ENCODE results near the gene AKAP12.

Gene AKAP12

GRCh38 chr6:151289399-151290007 is 49.7 kb downstream of the AKAP12 start:
- no peak overlapping the region for H3K4me3 ChIP-seq (ENCODE audit: low read length)
- no peak for TF ChIP-seq CTCF (conservative IDR thresholded peaks at IDR 0.05; ENCODE audit: low read depth, low read length)
- DNase-seq (ENCODE audit: low read depth) = no peak

GRCh38 chr6:151290877-151291721 is 51.3 kb downstream of the AKAP12 start:
- no peak for TF ChIP-seq CTCF (conservative IDR thresholded peaks at IDR 0.05; ENCODE audit: low read depth, low read length)
- no peak overlapping the region for H3K4me3 ChIP-seq (ENCODE audit: low read length)
- DNase-seq (ENCODE audit: low read depth) = peak; percentile 85

DNA sequence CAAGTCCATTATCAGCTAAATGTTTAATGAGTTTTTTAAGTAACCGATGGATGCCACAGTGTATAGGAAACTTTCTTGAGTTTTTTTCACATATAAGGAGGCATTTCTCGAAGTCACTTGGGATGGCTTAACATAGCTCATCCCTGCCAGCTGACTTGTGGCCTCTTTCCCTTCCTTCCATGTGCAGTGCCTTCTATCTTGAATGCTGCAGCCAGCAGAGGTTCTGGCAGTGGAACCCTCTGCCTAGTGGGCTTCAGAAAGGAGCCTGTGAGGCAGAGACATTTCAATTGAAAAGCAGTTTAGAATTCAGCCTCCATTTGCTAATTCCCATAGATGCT is 51.9 kb downstream of the AKAP12 start:
- TF ChIP-seq CTCF (conservative IDR thresholded peaks at IDR 0.05; ENCODE audit: low read depth, low read length) = no peak
- DNase-seq (ENCODE audit: low read depth) = no peak
- no peak overlapping the region for H3K4me3 ChIP-seq (ENCODE audit: low read length)

- no peak overlapping the region for H3K4me3 ChIP-seq (ENCODE audit: low read length)
- no peak for TF ChIP-seq CTCF (conservative IDR thresholded peaks at IDR 0.05; ENCODE audit: low read depth, low read length)
- DNase-seq (ENCODE audit: low read depth) = no peak
Observed at GRCh38 chr6:151292974-151293687, 53.4 kb downstream of the AKAP12 start.

GRCh38 chr6:151293688-151294016 is 53.9 kb downstream of the AKAP12 start:
- TF ChIP-seq CTCF (conservative IDR thresholded peaks at IDR 0.05; ENCODE audit: low read depth, low read length) = no peak
- DNase-seq (ENCODE audit: low read depth) = no peak

DNA sequence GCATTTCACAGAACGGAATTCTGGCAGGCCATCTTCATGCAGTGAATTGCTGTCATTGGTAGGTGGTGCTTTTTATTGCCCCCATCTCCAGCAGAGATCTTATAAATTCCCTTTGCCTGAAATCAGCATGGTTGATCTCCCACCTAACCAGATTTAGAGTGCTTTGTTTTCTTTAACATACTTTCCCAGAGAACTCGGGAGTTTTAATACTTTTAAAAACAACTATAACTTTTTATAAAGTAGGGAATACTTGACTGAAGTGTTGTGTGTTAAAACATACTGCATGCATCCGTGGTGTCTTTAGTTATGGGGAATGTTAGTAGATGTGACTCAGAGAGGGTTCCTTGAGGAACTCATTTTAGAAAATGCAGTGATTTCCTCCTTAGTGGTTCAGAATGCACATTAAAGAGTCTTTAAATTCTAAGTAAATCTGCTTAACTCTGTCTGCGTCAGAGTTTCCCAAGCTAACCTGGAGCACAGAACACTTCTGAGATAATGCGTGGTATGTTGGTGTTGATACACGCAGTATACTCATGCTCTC is 54.9 kb downstream of the AKAP12 start:
- DNase-seq (ENCODE audit: low read depth) = peak; percentile 87
- TF ChIP-seq CTCF (conservative IDR thresholded peaks at IDR 0.05; ENCODE audit: low read depth, low read length) = no peak
- no peak overlapping the region for H3K4me3 ChIP-seq (ENCODE audit: low read length)

More at GRCh38 chr6:151293688-151294016, 53.9 kb downstream of the AKAP12 start:
- H3K4me3 ChIP-seq (ENCODE audit: low read length) = no peak overlapping the region

Data from retinal pigment epithelial cell (primary cell).